Iris pigment epithelial cell (primary cell): ENCODE results near the gene ZNF410.
A peak's percentile ranks its signal among the peaks of the same experiment; 100 is the strongest.
"Not testable (repeated sequence)": the region's sequence is repeated elsewhere in the genome, so short reads cannot be mapped to it uniquely, and the experiment has no call there.

Experiments used
- DNase-seq: peaks from one replicate; pipeline ENCODE4 v3.0.0-alpha.2; 2011; ENCODE audit warnings: low read depth

ZNF410 gene

GRCh38 chr14:73886449-73887317 is at the start of gene ZNF410:
Gene ZNF410, plus strand, starts transcription at chr14:73886859. Its CDS starts 5,317 bp downstream, at chr14:73892176.
- peak; percentile 98 for DNase-seq

GRCh38 chr14:73838293-73839034 is 48.2 kb upstream of the ZNF410 start:
- not testable (repeated sequence) for DNase-seq

GRCh38 chr14:73842201-73842600 is 44.5 kb upstream of the ZNF410 start:
- no peak for DNase-seq

- peak; percentile 10 for DNase-seq
These were observed 43.8 kb upstream of the ZNF410 start for GRCh38 chr14:73842851-73843250.

- DNase-seq: no peak
These were observed 43.4 kb upstream of the ZNF410 start for GRCh38 chr14:73843296-73843695.

- DNase-seq: no peak
These were observed 39.7 kb upstream of the ZNF410 start for GRCh38 chr14:73846947-73847346.

GRCh38 chr14:73851000-73851399 is 35.7 kb upstream of the ZNF410 start:
- peak; percentile 21 for DNase-seq

GRCh38 chr14:73851567-73852382 is 34.9 kb upstream of the ZNF410 start, which contains the start of gene PTGR2:
Gene PTGR2, plus strand, starts transcription at chr14:73851831. Its CDS starts 7,032 bp downstream, at chr14:73858863.
- peak; percentile 95 for DNase-seq

- peak; percentile 9 for DNase-seq
These were observed 27.5 kb upstream of the ZNF410 start for GRCh38 chr14:73859145-73859544.

GRCh38 chr14:73861073-73861472 is 25.6 kb upstream of the ZNF410 start:
- DNase-seq: no peak

- no peak for DNase-seq
These were observed 24.2 kb upstream of the ZNF410 start for GRCh38 chr14:73862480-73862879.

- no peak for DNase-seq
These were observed 23.4 kb upstream of the ZNF410 start for GRCh38 chr14:73863209-73863608.

- DNase-seq: no peak
These were observed 21.0 kb upstream of the ZNF410 start for GRCh38 chr14:73865534-73866113.

- not testable (repeated sequence) for DNase-seq
These were observed 16.9 kb upstream of the ZNF410 start for GRCh38 chr14:73869754-73870153.

GRCh38 chr14:73870525-73871235 is 16.0 kb upstream of the ZNF410 start:
- no peak for DNase-seq

- no peak for DNase-seq
These were observed 13.0 kb upstream of the ZNF410 start for GRCh38 chr14:73873660-73874059.

GRCh38 chr14:73877790-73878189 is 8.9 kb upstream of the ZNF410 start:
- DNase-seq: no peak

GRCh38 chr14:73878436-73878835 is 8.2 kb upstream of the ZNF410 start:
- peak; percentile 79 for DNase-seq

GRCh38 chr14:73879027-73879426 is 7.6 kb upstream of the ZNF410 start:
- DNase-seq: peak; percentile 55

GRCh38 chr14:73884438-73885190 is 2.0 kb upstream of the ZNF410 start:
- DNase-seq: no peak

GRCh38 chr14:73887318-73887616 is 608 bp downstream of the ZNF410 start:
- DNase-seq: no peak
